SH-SY5Y (cell line): Measurements from ENCODE around the gene PSME1.

ENCODE experiments used
- GATA2 ChIP-seq: IDR thresholded peaks from 2 replicates; pipeline ENCODE4 v1.6.1; 2011; ENCODE audit warnings: mild to moderate bottlenecking, low read depth, low read length
- GATA3 ChIP-seq: IDR thresholded peaks from 2 replicates; pipeline ENCODE4 v1.6.1; 2011; ENCODE audit warnings: low read depth, mild to moderate bottlenecking, low read length, moderate library complexity

Gene PSME1

DNA sequence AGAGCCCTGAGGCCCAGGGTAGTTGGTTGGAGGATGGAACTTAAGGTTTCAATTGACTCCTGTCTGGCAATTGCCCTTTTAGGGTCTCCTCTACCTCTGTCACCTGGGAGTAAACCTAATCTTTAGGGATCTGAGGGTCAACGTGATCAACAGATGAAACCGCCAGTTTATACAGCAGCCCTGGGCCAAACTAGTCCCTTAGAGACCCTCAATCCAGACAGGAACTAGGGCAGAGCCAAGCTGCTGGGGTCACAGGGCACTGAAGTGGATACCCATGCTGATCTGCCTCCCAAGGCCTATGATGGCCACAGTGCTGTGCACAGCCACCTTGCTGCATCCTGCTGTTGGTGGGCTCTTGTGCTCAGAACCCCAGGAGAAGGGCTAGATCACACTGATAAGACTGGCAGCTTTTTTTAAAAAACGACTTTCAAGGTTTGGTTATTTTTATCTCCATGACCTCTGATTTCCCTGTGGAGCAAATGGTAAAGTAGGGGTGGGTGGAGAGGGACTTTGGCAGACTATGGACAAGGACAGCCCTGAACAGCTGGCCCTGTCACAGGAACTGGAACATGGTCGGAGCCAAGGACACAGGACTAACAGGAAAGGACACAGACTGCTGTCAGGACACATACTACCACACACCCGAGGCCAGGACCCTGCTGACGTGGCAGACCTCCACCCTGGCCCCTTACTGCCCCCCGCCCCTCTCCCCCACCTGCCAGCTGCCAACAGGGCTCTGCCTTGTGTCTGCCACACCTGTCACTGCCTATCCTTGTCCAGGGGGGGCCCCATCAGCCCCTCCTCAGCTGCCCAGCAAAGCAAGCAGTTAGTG, 5.1 kb upstream of the PSME1 start:
- TF ChIP-seq GATA3 (no peak), GATA2 (peak; percentile 60)

DNA sequence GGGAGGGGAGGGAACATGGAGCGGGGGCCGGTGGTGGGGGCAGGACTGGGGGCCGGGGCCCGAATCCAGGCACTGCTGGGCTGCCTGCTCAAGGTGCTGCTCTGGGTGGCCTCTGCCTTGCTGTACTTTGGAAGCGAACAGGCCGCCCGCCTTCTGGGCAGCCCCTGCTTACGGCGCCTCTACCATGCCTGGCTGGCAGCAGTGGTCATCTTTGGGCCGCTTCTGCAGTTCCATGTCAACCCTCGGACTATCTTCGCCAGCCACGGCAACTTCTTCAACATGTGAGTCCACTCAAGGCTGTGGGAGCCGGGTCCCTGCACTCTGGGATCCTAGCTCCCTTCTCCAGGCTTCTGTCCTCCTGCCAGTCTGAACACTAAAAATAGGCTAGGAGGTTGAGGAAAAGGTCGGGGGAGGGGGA, 4.4 kb upstream of the PSME1 start:
- no peak for TF ChIP-seq GATA2
- no peak for TF ChIP-seq GATA3

DNA sequence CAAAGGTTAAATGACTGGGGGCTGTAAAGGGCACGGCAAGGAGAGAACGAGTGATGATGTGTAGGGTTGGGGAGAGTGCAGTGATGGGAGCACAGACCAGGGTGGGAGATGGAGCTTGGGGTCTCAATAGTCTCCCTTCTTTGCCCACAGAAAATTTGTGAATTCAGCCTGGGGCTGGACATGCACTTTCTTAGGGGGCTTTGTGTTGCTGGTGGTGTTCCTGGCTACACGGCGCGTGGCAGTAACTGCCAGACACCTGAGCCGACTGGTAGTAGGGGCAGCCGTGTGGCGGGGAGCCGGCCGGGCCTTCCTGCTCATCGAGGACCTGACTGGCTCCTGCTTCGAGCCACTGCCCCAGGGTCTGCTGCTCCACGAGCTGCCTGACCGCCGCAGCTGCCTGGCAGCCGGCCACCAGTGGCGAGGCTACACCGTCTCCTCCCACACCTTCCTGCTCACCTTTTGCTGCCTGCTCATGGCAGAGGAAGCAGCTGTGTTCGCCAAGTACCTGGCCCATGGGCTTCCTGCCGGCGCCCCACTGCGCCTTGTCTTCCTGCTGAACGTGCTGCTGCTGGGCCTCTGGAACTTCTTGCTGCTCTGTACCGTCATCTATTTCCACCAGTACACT, 3.8 kb upstream of the PSME1 start:
- TF ChIP-seq GATA2 = no peak
- TF ChIP-seq GATA3 = no peak

DNA sequence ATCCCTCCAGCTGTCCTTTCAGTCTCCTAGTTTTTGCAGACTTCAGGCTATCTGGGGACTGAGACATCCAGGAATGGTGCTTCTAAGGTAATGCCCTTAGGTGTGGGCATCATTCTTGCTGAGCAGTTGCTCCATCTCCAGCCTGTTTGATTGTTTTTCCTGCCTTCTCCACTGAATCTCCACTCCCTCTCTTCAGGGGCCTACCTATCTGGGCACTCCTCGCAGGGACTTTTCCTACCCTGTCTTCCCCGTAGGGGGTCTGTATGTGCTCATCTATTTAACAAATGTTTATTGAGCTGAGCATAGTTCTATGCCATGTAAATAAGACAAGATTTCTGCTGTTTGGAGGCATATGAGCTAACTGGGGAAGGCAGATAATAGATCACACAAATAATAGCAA, 3.0 kb upstream of the PSME1 start:
- TF ChIP-seq GATA3 = no peak
- no peak for TF ChIP-seq GATA2

DNA sequence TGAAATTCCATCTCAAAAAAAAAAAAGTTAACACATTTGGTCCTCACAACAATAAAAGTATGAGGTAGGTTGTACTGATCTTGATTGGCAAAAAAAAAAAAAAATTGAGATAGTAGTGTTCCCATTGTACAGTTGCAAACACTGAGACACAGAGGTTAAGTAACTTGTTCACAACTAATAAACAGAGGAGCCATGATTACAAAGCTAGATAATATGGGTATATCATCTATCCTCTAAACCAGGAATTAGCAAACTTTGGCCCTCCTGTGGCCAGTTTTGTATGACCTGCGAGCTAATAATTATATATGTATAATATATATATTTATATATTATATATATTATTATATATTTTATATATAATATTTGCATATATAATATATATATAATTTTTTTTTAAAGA, 2.3 kb upstream of the PSME1 start:
- no peak for TF ChIP-seq GATA3
- no peak for TF ChIP-seq GATA2

DNA sequence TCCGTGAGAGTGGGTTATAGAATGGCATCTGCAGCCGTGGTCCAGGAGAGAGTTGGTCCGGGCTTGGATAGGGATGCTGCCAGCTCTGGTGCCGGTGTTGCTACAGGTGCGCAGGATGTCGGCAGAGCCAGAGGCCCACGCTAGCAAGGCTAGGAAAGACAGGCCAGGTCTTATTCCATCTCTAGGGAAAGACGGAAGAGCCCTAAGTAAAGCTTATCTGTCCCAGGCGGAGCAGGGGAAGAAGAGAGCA, 485 bp upstream of the PSME1 start:
- TF ChIP-seq GATA2 (no peak), GATA3 (no peak)

DNA sequence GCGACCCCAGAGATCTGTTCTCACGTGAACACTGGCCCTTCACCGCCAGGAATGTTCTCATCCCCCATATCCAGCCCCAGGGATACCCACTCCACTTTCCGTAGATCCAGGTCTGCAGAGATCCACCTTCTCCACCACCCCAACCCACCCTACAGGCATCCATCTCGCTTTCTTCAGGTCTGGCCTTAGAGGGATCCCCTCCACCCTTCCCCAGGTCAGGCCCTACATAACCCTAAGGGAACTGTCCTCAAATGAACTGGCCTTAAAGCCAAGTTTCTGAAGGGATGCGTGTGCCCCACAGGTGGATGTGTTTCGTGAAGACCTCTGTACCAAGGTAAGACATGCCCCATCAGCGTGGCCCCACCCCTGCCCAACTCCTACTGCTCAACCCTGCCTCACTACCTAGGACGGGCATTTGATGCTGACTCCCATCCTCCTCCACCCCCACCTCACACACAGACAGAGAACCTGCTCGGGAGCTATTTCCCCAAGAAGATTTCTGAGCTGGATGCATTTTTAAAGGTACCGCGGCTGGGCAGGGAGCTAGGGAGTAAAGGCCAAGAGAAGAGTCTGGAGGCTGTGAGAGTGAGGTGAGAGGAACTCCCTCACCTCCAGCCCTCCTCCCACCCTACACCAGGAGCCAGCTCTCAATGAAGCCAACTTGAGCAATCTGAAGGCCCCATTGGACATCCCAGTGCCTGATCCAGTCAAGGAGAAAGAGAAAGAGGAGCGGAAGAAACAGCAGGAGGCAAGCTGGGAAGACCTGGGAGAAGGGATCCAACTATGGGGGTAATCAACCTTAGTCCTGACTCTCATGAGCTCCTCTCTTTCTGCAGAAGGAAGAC, 912 bp downstream of the PSME1 start:
- TF ChIP-seq GATA2 (no peak), GATA3 (no peak)

DNA sequence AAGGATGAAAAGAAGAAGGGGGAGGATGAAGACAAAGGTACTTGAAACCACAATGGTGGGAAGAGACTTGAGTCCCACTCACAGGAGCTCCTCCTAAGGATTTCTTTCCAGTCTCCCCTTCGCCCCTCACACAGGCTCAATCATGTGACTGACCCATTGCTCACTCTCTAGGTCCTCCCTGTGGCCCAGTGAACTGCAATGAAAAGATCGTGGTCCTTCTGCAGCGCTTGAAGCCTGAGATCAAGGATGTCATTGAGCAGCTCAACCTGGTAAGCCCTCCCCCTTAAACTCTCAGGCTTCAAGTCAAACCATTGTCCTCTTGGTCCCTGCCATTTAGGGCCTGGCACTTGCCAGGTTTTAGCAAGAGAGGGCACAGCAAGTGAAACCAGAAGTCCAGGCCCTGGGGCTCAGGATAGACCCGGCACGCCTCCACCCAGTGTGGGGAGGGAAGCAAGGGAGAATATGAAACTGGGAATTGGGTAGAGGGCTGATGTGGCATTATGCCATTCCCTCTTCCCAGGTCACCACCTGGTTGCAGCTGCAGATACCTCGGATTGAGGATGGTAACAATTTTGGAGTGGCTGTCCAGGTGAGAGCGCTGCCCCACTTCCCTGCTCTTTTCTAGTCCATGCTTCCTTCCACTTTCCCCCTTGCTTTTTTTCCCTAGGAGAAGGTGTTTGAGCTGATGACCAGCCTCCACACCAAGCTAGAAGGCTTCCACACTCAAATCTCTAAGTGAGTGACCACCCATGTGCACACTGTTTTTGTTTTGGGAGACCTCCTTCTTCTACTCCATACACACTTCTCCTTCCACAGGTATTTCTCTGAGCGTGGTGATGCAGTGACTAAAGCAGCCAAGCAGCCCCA, 1.8 kb downstream of the PSME1 start:
- TF ChIP-seq GATA2 (no peak), GATA3 (no peak)

DNA sequence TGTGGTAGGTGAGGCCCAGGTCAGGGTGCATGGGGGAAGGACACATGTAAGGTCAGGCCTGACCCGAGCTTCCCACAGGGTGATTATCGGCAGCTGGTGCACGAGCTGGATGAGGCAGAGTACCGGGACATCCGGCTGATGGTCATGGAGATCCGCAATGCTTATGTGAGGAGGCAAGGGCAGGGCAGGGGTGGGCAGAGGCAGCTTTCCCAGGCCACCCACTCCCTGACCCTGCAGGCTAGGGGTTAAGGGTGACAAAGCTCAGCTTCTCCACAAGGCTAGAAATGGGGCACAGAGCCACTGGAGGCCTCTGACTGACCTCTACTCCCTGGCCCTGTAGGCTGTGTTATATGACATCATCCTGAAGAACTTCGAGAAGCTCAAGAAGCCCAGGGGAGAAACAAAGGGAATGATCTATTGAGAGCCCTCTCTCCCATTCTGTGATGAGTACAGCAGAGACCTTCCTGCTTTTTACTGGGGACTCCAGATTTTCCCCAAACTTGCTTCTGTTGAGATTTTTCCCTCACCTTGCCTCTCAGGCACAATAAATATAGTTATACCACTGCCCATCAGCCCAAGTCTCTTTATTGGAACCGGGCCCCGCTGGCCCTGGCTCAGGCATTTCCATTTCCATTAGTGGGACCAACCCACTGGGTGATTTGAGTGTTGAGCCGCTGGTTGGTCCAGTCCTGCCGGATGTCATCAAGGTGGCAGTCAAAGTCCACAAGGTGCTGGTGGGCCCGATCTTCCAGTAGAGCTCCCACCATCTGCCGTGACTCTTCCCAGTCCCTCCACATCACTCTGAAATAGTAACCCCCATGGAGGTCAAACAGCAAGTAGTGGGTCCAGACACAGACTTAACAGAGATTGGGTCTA, 2.6 kb downstream of the PSME1 start:
- TF ChIP-seq GATA2 (no peak), GATA3 (no peak)

DNA sequence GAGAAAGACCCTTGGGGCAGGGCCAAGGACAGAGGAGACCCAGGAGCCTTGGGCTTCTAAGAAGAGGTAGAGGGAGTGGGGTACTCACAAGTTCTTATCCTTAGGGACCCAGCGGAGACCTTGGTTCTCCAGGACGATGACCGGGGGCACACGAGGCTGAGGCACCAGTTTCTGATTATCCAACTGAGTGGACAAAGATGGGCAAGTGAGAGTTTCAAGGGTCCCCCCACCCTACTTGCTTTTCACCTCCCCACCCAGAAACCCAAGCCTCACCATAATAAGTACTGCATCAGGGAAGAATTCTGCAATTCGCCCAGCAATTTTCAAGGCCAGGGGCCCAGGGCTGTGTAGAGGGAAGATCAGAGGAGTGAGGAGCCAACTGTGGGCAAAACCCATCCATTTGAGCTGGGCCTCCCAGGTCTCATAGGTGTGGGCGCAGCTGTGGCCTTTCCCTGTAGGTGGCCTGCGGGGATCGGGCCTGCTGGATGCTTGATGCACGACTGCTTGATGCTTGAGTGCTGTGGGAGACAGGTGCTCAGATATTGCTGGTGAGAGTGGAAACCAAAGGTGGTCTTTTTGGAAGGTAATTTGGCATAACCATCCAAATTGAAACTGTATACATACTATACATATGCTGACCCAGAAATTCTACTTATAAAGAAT, 3.4 kb downstream of the PSME1 start:
- TF ChIP-seq GATA3 = no peak
- TF ChIP-seq GATA2 = no peak

DNA sequence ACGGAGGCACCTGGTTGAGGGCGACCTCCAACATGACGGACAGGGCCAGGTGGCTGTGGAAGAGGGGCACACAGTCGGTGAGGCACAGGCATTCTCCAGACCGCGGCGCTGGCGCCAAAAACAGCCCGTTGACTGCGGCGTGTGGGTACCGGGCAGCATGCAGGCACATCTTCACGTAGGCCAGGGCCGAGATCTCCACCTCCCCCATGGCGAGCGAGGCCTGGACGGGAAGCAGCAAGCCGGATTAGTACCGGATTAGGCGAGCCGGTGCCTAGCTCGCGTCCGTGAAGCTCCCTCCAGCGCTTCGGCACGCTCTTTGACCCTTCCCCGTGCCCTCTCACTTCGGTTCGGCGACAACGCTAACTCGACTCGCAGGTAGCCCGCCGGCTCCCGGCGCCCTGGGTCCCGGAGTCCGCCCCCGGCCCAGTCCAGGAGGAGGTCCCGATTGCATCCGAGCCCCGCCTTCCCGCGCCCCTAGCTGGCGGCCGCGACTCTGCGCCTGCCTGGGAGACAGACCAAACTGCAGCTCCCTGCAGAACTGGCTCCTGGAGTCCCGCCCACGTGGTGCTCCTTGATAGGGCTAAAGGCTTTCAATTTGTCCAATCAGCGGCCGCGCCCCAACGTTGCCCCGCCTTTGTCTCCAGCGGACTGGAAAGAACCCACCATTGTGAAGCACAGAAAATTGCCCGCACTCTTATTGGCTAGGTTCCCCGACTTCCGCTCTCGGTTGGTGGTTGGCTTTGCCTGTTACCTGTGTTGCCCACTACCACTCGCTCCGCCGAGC, 5.3 kb downstream of the PSME1 start, which contains the start of gene EMC9:
TSS of gene EMC9 (minus strand) at position 495 of the 784 bp plus-strand sequence. CDS start at position 208, 287 bp downstream.
- no peak for TF ChIP-seq GATA3
- no peak for TF ChIP-seq GATA2

DNA sequence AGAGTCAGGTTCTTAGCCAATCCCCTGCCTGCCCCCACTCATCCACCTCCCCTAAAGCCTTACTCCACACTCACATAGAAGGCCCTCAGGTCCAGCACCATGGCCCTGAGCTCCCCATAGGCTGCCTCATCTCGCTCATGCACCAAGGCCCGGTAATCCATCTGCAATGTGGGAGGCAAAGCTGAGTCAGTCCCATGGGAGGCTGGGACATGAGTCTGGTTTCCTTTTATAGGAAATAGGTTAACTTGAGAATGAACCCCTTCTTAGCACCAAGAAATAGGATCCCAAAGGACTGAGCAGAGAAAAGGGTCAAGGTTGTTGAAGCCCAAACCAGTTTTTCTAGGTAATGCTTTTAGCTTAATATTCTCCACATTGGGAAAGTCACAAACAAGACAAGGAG, 7.5 kb downstream of the PSME1 start:
- TF ChIP-seq GATA2 (no peak), GATA3 (no peak)

DNA sequence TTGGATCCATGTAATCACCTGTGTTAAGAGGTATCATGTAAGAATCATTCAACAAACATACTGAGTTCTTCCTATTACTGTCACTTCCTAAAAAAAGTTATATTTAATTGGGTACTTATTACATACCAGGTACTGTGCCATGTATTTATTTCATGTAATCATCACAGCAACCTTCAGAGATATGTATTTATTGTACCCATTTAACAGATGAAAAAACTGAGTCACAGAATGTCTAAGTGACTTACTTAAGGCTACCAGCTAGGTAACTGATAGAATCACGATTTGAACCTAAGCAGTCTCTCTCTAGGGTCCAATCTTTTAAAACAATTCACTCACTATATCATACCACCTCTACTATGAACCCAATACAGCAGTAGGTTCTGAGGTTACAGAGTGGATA, 8.5 kb downstream of the PSME1 start:
- TF ChIP-seq GATA2 = no peak
- TF ChIP-seq GATA3 = no peak
